ENCODE results near the gene ZBTB20. TPM values are rescaled to one million over a fixed set of nuclear protein-coding genes. Genes with fewer than 3 reads are reported as not detected.
"Not testable (repeated sequence)": the region's sequence is repeated elsewhere in the genome, so short reads cannot be mapped to it uniquely, and the experiment has no call there.

ZBTB20 gene
- total and polyA plus RNA-seq, 9 donors = 4.3 to 160 (median 107) TPM

DNA sequence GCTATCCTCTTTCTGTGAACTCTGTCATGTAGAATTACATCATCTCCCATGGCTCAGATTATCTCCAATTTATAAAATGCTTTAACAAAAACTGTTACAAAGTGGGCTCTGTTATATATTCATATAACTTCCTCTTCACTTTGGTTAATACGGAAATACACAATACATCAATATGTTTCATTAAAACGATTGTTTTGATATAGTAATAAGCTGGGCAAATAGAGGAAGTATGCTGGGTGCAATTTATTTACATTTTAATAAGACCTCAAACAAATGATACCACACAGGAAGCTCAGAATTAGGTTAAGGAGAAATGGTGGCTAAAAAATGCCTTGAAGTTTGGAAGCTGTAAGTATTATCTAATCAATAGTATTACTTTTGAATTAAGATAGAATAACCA lies 331.0 kb downstream of the ZBTB20 start:
- Histone ChIP-seq H3K4me1 (ENCODE audit: insufficient read depth) (no peaks in the 10 kb centered on the region), H3K4me3 (no peak overlapping the region), H3K36me3 (no peaks in the 10 kb centered on the region), H3K9me3 (no peaks in the 10 kb centered on the region), H3K27ac (no peak overlapping the region), H3K27me3 (no peaks in the 10 kb centered on the region)
- 76 to 84% (median 84%) methylated on average over 2 of the region's 2 CpGs for WGBS, 3 donors
- intact Hi-C loops (cut with DNase I) = no loop called here
- DNase-seq = no peak
- no peak for TF ChIP-seq EP300 (IDR thresholded peaks at IDR 0.05)
- TF ChIP-seq, protein P1, sequence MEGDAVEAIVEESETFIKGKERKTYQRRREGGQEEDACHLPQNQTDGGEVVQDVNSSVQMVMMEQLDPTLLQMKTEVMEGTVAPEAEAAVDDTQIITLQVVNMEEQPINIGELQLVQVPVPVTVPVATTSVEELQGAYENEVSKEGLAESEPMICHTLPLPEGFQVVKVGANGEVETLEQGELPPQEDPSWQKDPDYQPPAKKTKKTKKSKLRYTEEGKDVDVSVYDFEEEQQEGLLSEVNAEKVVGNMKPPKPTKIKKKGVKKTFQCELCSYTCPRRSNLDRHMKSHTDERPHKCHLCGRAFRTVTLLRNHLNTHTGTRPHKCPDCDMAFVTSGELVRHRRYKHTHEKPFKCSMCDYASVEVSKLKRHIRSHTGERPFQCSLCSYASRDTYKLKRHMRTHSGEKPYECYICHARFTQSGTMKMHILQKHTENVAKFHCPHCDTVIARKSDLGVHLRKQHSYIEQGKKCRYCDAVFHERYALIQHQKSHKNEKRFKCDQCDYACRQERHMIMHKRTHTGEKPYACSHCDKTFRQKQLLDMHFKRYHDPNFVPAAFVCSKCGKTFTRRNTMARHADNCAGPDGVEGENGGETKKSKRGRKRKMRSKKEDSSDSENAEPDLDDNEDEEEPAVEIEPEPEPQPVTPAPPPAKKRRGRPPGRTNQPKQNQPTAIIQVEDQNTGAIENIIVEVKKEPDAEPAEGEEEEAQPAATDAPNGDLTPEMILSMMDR (IDR thresholded peaks at IDR 0.05) = no peak
- TF ChIP-seq POLR2A (IDR thresholded peaks at IDR 0.05) = no peak

- H3K4me1 ChIP-seq (ENCODE audit: insufficient read depth); H3K4me3 ChIP-seq; H3K36me3 ChIP-seq; H3K9me3 ChIP-seq; H3K27ac ChIP-seq; DNase-seq; intact Hi-C loops (cut with DNase I); H3K27me3 ChIP-seq: not testable (repeated sequence)
- 94 to 98% (median 97%) methylated on average over 41 to 49 of the region's 49 CpGs for WGBS, 3 donors
Observed at GRCh38 chr3:114812541-114813238, 334.4 kb downstream of the ZBTB20 start.

DNA sequence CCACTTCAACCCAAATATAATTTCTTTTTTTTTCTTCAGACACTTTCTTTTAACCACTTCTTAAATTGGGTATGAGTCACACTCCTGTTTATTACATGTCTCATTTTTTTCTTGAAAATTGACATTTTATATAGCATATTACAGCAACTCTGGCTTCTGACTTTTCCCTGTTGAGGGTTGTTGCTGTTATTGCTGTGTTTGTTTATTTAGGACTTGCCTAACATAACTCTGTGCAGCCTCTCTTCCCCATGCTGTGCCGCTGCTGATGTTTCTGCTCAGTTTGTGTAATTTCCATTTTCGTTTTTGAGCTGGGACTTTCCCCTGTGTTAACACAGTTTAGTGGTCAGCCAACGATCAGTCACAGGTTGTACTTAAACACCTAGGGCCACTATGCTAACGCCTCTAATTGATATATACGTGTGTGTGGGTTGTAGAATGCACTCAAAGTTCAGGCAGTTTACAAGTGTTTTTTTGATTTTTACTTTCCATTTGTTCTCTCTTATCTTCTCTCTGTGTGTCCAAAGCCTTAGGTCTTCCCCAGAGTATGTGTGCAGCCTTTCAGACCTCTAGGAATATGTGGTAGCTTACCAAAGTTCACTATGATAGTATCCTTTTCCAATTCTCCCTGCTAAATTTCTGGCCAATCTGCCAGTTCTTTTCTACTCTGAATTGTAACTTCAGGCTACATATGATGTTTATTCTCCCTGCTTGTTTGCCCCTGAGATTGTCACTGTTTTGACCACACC lies 337.2 kb downstream of the ZBTB20 start:
- Histone ChIP-seq H3K27me3 (no peaks in the 10 kb centered on the region), H3K9me3 (no peaks in the 10 kb centered on the region), H3K4me1 (ENCODE audit: insufficient read depth) (no peaks in the 10 kb centered on the region), H3K4me3 (no peak overlapping the region), H3K27ac (no peak overlapping the region), H3K36me3 (no peaks in the 10 kb centered on the region)
- WGBS, 3 donors = 84 to 91% (median 88%) methylated on average over 5 of the region's 5 CpGs
- TF ChIP-seq EP300 (IDR thresholded peaks at IDR 0.05) (no peak), POLR2A (IDR thresholded peaks at IDR 0.05) (no peak)
- TF ChIP-seq, protein P1 (IDR thresholded peaks at IDR 0.05) = no peak
- intact Hi-C loops (cut with DNase I) = no loop called here
- DNase-seq = no peak

DNA sequence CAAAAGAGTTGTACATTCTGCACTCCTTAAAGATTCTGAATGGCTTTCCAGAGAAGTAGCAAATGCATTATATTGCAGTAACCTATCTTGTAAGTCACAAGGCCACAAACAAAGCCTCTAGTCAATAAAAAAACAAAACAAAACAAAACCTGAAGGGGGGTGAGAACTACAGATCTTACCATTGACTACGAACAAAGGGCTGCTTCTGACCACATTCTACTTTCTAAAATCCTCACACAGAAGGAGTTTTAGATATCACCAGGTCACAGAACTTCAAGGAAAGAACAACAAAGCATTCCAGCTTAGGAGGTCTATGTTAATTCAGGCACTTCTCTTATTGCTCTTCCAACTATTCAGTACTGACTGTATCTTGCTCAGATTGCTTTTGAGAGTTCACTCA lies 343.0 kb downstream of the ZBTB20 start:
- no peak for DNase-seq
- 24 to 45% (median 35%) methylated on average over 1 of the region's 1 CpG for WGBS, 3 donors
- H3K4me1 ChIP-seq (ENCODE audit: insufficient read depth) = no peaks in the 10 kb centered on the region
- H3K9me3 ChIP-seq = no peaks in the 10 kb centered on the region
- TF ChIP-seq POLR2A (IDR thresholded peaks at IDR 0.05) (no peak), EP300 (IDR thresholded peaks at IDR 0.05) (no peak)
- TF ChIP-seq, protein P1 (IDR thresholded peaks at IDR 0.05) = no peak
- no peak overlapping the region for H3K4me3 ChIP-seq
- intact Hi-C loops (cut with DNase I) = no loop called here
- no peaks in the 10 kb centered on the region for H3K27me3 ChIP-seq
- no peak overlapping the region for H3K27ac ChIP-seq
- no peaks in the 10 kb centered on the region for H3K36me3 ChIP-seq
